Anterior cingulate cortex (tissue), 58 donors: ENCODE results near the gene CRIM1.
A peak's percentile ranks its signal among the peaks of the same experiment; 100 is the strongest.
"Not testable (repeated sequence)": the region's sequence is repeated elsewhere in the genome, so short reads cannot be mapped to it uniquely, and the experiment has no call there.

Experiments used
- DNase-seq, 58 donors: peaks; one replicate each; lab custom pipeline; 2025; lab: John Stamatoyannopoulos, UW

The CRIM1 gene

DNA sequence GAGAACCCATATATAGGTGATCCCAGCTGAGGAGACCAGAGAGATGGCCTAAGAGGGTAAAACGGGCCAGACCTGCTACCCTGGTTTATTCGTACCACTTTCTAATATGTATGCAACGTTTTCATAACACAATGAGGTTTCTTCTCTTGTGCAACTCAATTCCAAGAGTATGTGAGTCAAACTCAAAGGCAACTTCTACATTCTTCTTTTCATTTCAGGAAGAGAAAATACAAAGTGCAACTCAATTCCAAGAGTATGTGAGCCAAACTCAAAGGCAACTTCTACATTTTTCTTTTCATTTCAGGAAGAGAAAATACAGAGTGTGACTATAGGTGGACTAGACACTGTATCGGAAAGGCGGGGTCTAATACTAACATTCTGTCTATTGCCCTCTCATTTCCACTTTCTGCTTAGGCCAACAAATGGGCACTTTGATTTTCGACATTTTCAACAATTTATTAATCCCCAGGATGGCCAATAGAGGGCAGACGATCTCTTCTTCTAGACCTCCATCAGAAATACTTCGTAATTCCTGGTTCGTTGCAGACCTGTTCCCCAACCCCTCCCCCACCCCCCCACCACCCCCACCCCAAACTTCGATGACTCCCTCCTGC lies 3.7 kb upstream of the CRIM1 start:
- peak in 2 of 58 donors; percentile 11 to 37 for DNase-seq

DNA sequence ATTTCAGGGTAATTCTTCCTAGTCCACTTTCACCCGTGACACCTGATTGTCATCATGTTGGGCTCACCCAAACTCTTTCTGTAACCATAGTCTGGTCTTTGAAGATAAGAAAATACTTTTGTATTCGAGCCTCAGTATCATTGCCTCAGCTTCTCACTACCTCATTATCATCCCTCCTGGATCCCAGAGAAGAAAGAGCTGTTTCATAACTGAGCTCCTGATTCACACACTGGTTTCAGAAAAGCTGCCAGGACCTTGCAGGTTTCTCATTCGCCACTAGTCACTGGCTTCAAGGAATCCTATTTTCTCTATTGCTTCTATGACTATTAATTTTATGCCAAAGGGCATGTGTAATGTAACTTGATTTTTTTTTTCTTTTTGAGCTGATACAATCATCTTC lies 2.9 kb upstream of the CRIM1 start:
- no peak for DNase-seq

DNA sequence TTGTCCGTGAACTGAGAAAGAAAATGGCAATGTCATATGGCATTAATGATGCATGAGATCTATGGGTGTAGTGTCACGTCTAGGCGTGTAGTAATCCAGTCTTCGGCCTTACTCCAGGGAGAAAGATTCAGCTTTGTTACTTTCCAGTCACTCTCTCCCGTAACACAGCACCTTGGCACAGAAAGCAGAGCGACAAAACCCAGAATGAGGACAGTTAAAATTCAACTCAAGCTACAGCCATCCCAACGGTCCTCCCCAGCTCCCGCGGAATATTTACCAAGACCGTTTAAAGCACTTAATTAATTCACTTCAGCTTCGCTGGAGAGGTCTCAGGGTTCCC lies 797 bp upstream of the CRIM1 start:
- no peak for DNase-seq

DNA sequence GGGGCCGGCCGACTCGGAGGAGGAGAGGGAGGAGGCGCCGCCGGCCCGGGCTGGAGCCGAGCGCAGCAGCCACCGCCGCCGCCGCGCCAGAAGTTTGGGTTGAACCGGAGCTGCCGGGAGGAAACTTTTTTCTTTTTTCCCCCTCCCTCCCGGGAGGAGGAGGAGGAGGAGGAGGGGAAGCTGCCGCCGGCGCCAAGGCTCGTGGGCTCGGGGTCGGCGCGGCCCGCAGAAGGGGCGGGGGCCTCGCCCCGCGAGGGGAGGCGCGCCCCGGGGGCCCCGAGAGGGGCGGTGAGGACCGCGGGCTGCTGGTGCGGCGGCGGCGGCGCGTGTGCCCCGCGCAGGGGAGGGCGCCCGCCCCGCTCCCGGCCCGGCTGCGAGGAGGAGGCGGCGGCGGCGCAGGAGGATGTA lies 316 bp downstream of the CRIM1 start:
- DNase-seq: peak in 1 of 58 donors; percentile 69

DNA sequence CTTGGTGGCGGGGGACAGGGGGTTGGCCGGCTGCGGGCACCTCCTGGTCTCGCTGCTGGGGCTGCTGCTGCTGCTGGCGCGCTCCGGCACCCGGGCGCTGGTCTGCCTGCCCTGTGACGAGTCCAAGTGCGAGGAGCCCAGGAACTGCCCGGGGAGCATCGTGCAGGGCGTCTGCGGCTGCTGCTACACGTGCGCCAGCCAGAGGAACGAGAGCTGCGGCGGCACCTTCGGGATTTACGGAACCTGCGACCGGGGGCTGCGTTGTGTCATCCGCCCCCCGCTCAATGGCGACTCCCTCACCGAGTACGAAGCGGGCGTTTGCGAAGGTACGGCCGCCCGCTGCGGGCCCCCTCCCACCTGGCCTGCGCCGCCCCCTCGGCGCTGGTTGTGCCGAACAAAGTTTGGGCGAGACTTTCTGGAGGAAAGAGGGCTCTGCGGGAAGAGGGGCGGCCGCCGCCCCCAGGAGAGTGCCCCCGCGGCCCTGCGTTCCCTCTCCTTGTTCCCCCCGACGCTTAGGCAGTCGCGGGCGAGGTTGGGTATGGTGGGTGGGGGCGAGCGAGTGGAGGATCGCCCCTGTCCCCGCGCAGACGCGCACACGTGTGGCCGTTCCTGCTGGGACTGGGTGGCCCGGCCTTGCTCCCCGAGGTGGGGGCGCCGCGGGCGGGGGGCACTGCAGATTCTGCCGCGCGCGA lies 866 bp downstream of the CRIM1 start:
- peak in 37 of 58 donors; percentile 5 to 63 (median 29) for DNase-seq

DNA sequence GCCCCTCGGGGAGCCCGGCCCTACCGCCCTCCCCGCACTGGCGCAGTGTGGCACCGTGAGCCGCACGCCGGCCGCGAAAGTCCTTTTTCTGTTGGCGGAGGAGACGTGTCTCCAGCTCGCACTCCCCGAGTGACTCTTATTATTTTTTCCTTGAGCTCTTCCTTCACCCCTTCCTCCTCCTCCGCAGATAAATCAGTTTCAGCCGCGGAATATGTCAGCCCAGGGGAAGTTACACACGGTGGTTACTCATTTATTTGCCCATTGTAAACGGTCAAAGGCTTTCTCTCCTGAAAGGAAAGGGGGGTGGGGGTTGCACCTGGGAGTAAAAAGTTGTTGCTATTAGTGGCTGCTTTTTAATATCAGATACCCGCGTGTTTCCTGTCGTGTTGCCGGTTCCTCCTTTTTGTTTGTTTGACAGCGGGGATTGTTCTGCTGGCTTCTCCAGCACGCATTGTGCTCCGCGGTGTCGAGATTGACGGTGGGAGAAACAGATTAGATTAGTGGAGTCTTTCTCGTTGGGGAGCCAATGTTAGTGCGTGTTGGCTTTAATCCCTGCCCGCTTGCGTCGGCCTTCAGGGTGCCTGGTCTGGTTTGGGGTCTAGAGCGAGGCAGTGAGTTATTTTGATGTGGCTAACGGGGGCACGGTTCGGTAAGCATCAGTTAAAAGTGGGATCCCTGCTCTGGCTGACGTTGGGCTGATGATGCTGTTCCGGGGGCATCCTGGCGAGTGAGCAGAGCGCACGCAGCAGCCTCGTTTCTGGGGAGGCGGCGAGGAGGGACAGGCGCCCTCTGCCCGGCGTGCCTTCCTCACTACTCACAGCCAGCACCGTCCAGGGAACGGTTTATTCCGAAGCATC lies 1.6 kb downstream of the CRIM1 start:
- peak in 47 of 58 donors; percentile 5 to 73 (median 37) for DNase-seq

DNA sequence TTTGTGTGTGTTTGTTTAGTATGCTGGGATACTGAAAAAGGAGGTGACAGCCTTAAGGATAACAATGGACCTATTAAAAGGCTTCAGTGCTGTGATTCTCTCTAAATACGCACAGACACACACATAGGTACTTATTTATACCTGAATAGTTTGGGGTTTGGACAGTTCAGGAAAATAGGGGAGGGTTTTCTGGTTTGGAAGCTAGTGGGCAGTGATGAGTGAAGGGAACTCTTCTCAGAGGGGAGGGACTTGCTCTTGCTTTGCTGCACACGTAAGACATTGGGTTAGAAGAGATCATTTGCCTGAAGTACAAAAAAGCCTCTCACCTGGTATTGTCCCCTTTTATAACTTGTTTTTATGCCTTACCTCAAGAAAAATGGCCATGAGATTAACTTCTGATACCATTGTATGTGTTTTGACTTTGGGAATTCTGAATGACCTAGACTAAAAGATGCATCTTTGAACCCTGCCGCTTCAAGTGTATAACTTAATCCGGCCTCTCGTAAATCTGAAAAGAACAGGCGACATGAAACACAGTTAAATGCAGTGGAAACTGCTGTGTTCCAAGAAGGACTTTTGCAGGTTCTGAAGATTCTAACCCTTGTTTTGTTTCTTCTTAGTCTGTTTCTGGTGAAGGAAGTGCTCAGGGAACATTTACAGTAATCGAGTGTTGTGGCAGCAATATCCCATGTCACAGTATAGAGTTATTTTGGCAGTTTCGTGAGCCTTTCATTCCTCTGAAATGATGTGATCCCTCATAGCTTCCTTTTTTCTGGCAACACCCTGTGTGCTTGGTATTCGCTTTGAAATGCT lies 2.5 kb downstream of the CRIM1 start:
- peak in 6 of 58 donors; percentile 22 to 69 (median 51) for DNase-seq

DNA sequence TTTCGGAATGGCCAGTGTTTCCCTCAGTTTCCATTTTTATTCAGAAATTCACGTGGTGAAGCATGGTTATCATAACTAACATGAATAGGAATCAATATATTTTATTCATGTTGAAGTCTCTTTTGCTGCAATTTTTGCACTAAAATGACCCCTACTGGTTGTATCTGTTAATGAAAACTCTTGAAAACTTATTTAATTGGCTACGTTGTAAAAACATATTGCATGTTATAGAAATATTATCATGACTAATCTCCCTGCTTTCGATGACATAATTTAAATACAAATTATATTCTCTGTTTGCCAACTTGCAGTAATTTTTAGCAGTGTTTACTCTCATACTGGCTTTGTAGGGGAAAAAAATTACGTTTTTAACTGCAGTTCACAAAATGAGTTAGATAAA lies 3.5 kb downstream of the CRIM1 start:
- no peak for DNase-seq

DNA sequence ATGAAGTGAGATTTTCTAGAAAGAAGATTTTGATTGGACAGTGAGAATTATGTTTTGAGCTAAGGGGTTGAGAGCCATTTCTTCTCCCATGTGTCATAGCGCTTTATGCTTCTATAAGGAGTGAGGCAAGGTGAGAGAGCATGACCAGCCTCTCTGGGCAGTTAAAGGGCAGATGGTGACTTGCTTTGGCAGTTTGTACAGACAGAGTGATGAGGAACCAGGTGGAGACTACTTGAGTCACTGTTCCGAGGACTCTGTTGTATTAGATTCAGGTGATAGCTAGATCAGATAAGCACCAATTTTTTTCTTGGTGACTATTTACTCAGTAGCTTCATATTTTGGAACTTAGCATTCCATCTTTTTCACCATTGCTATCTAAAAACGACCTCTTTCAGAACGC lies 4.5 kb downstream of the CRIM1 start:
- DNase-seq: no peak

DNA sequence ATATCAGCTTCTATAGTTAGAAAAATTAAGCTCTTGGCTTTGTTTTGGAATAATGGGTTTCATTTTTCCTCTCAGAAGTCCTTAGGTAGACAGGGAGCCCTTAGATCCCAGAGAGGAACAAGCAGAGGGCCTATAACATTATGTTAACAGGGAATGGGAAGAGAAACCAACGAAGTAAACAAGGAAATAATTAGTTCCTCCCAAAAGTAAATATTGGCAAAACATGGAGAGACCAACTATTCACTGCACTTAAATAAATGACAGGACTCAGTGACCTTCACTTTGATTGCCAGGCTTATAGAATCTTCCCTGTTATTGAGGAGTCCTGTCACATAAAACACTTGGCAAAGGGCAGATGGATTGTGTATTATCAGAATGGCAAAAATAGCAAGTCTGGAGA lies 5.3 kb downstream of the CRIM1 start:
- DNase-seq: no peak

DNA sequence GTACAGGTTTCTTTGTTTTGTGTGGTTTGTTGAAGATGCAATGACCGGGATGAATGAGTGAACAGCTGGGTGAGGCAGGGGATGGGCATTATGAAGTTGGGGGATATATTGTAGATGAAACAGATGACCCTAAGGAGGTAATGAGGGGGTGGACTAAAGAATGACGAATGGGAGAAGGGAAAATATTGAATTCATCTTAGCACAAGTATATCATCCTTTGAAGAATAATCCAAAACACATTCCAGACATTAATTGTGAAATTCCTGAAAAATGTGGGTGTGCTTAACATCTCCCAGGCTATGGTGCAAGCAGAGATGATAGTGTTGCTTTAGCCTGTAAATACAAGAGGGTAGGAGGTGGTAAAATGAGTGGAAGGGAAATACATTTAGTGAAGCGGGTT lies 5.8 kb downstream of the CRIM1 start:
- no peak for DNase-seq

DNA sequence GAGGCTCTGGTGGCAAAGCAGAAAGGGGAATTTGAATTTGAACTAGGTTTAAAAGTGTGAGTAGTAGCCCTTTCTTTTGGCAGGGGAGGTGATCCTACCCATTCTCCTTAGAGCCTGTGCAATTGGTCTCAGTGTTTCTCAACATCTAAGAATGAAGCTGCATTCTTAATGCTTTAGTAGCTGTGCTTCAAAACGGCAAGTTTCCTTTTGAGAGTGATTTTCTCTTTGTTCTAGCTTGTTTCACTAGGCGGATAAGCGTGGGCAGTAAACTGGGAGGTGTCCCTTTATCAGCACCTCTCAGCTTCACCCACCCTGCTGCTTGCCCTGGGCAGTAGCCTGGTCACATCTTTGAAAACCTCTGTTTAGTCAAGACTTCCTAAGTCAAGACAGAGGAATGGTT lies 6.7 kb downstream of the CRIM1 start:
- no peak for DNase-seq

DNA sequence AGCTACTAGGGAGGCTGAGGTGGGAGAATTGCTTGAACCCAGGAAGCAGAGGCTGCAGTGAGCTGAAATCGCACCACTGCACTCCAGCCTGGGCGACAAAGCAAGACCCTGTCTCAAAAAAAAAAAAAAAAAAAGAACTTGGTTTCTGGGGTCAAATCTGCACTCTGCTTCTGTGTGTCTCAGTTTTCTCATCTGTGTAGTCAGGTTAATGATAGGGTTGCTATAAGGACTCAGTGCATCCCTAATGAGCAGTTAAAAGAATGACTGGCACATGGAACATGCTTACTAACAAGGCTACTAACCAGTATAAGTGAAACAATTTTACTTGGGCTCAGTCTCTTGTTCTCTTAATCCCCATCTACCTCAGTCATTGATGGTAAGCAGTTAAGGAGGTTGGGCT lies 7.5 kb downstream of the CRIM1 start:
- DNase-seq: not testable (repeated sequence)

DNA sequence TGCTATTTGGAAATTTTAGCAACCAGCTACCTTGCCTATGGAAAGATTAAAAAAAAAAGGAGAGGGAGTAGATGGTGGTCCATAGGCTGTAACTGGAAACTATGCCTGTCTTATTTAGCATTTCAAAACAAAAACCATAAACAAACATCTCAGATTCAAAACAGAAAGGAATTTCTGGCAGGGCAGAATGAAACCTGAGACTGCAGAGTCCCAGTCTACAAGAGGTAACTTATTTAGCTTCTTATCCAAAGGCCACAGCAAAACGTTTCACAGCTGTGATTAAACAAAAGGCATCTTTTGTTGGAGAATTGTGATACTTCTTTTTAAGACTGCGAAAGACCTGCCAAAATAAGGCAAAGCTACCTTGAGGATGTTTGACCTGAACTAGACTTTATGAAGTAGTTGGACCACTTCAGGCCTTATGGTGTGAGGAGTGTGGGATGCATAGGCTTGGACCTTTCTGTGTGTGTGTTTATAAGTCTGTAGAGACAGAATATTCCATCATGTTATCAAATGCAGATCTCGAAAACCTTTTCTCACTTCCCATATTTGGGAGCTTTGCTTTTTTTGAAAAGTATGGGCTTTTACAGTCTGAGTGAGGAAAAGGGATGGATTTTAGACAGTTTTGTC lies 11.0 kb downstream of the CRIM1 start:
- DNase-seq: no peak

DNA sequence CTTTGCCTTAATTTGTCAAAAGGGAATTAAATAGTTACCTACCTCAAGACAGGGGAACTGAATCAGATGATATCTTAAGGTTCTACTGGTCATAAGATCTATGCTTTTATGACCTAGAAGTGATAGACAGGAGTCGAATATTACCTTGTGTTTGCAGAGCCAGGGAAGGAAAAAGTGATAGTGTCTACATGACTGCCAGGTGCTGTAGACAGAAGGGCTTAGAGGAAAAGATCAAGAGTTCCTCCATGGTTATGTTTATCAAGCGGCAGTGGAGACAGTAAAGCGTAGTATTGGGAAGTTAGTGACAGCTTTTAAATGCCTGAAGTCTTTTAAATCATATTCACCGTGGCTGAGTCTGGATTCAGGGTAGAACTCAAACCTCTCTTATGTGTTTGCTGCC lies 11.9 kb downstream of the CRIM1 start:
- no peak for DNase-seq

DNA sequence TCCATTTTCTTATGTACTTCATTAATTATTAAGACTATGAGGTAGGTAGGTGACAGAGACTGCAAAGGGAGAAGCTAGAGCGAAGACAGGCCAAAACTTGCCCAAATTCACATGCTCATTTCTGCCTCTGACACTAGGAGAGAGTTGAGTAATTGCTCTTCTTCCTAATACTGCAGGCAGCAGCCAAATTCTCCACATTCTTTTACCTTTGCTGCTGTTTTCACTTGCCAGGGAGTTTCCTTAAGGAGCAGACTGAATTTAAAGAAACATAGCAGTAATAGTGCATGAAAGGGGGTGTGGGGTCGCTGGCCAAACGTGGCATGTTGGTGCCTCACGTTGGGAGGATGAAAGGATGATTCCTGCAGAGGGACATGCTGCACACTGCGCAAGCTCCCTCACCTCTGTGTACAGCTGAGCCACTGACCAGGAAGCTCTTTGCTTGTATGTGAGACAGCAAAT lies 12.3 kb downstream of the CRIM1 start:
- DNase-seq: no peak

DNA sequence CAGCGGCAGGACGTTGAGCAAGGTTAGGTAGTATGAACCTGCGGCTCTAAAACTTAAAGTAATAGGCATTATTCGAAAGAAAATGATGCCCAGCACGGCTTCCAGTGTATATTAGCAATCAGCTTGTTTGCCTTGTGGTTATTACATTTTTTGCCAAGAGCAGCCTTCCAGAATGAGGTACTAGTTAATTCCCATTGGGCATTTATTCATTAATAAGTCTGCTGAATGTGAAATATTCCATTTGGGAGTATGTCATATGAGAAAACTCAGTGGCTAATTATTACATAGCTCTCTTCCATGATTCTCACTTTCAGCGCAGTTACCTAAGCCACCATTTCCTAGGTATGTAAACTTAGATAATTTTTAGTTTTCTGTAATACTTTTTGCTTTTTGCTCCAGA lies 12.9 kb downstream of the CRIM1 start:
- no peak for DNase-seq

DNA sequence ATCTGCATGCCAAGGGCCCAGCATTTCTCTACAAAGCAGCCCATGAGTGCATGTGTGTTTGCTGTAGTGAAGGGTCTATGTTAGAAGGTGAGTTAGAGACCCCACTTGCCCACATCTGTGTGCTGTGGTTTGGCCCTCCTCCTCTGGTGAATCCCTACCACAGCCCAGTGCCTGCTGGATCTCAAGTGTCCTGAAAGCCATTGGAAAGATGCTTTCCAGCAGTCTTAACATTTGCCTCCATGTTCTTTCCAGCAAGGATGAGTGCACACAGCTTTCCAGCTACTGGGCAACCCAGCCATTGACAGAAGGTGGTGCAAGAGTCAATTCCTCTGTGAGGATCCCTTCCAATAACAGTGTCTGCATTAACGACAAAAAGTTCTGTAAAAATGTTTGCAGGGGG lies 13.6 kb downstream of the CRIM1 start:
- DNase-seq: no peak

DNA sequence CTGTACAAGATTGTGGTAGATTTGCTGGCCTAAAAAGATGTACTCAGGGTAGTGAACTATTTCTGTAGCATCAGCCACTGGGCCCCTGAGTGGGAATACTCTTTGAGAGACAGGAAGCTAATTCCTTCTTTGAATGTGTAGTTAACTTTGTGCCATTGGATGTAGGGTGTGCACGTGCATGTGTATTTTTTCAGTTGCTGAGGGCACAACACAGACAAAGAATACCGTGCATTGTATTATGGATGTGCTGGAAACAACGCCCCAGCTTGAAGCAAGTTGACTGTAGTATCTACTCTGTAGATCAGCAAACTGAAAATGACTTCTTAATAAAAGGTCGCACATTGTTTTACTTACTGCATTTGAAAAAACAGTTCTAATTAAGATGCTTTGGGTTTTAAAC lies 14.1 kb downstream of the CRIM1 start:
- peak in 2 of 58 donors; percentile 5 to 20 for DNase-seq

DNA sequence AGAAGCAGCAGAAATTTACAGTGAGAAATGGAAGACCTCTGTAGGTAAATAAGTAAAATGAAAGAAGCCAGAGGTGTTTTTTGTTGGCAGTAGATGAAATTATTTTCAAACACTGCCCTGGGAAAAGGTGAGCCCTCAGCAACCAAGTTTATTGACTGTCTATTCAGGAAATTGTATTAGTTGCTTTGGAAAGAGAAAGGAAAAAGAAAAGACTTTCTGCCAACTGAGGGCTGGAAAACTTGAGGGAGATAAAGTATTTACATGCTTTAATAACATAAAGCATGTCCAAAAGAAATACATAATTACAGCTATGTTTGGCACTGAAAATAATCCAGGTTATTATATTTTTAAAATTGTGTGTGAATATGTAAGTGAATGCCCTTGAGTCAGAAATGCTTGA lies 14.7 kb downstream of the CRIM1 start:
- DNase-seq: no peak
